Activated CD8-positive, alpha-beta memory T cell treated with anti-CD3 and anti-CD28 coated beads, Interleukin-2, amount 50 U/mL, for 48 hours (primary cell): ENCODE measurements around the gene H1-8.
"Not testable (repeated sequence)": the region's sequence is repeated elsewhere in the genome, so short reads cannot be mapped to it uniquely, and the experiment has no call there.

Experiments
- DNase-seq: peaks from one replicate; pipeline ENCODE4 v3.0.0-alpha.2; 2020

H1-8 gene

GRCh38 chr3:129543156-129543790 is at the start of gene H1-8:
Gene H1-8, plus strand, starts transcription at chr3:129543175. Its CDS starts 44 bp downstream, at chr3:129543219.
- DNase-seq = no peak

GRCh38 chr3:129493206-129493605 is 49.8 kb upstream of the H1-8 start:
- no peak for DNase-seq

GRCh38 chr3:129494499-129494898 is 48.5 kb upstream of the H1-8 start:
- not testable (repeated sequence) for DNase-seq

- DNase-seq = not testable (repeated sequence)
Measured at GRCh38 chr3:129495006-129495639, 47.9 kb upstream of the H1-8 start.

GRCh38 chr3:129497876-129498275 is 45.1 kb upstream of the H1-8 start:
- not testable (repeated sequence) for DNase-seq

- not testable (repeated sequence) for DNase-seq
Measured at GRCh38 chr3:129498603-129499488, 44.1 kb upstream of the H1-8 start.

GRCh38 chr3:129499604-129500333 is 43.2 kb upstream of the H1-8 start:
- not testable (repeated sequence) for DNase-seq

GRCh38 chr3:129500334-129500658 is 42.7 kb upstream of the H1-8 start:
- DNase-seq = no peak

GRCh38 chr3:129501630-129502029 is 41.3 kb upstream of the H1-8 start:
- no peak for DNase-seq

- no peak for DNase-seq
Measured at GRCh38 chr3:129502641-129503408, 40.1 kb upstream of the H1-8 start.

GRCh38 chr3:129503471-129504291 is 39.3 kb upstream of the H1-8 start:
- no peak for DNase-seq

- no peak for DNase-seq
Measured at GRCh38 chr3:129504471-129505100, 38.4 kb upstream of the H1-8 start.

GRCh38 chr3:129505341-129505740 is 37.6 kb upstream of the H1-8 start:
- no peak for DNase-seq

- no peak for DNase-seq
Measured at GRCh38 chr3:129506231-129506742, 36.7 kb upstream of the H1-8 start.

GRCh38 chr3:129507181-129507831 is 35.7 kb upstream of the H1-8 start:
- no peak for DNase-seq

GRCh38 chr3:129512595-129512994 is 30.4 kb upstream of the H1-8 start:
- DNase-seq = no peak

GRCh38 chr3:129513705-129514104 is 29.3 kb upstream of the H1-8 start:
- no peak for DNase-seq

GRCh38 chr3:129514110-129514509 is 28.9 kb upstream of the H1-8 start:
- DNase-seq = no peak

GRCh38 chr3:129514563-129514962 is 28.4 kb upstream of the H1-8 start:
- DNase-seq = no peak
